Measurements from ENCODE around the gene CRKL. TPM values are rescaled to one million over a fixed set of nuclear protein-coding genes. Genes with fewer than 3 reads are reported as not detected.

The CRKL gene
- total RNA-seq, 1 donor from 2014 or later: 59.1 TPM

- peaks cover 6% of the 10 kb centered on the region for H3K36me3 Mint-ChIP-seq (ENCODE audit: low read depth, unreplicated experiment)
- no peaks in the 10 kb centered on the region for H3K9me3 Mint-ChIP-seq (ENCODE audit: unreplicated experiment)
- H3K27me3 Mint-ChIP-seq (ENCODE audit: unreplicated experiment): peaks cover 2% of the 10 kb centered on the region
- H3K4me1 Mint-ChIP-seq (ENCODE audit: unreplicated experiment): no peaks in the 10 kb centered on the region
- H3K27ac Mint-ChIP-seq (ENCODE audit: unreplicated experiment): no peak overlapping the region
- no peak for DNase-seq (ENCODE audit: low spot score)
- no peak overlapping the region for H3K4me3 Mint-ChIP-seq (ENCODE audit: unreplicated experiment)
- TF ChIP-seq CTCF (IDR thresholded peaks at IDR 0.05; ENCODE audit: unreplicated experiment): no peak
Measured at GRCh38 chr22:20875296-20875695, 41.9 kb upstream of the CRKL start.

- H3K27ac Mint-ChIP-seq (ENCODE audit: unreplicated experiment): no peak overlapping the region
- no peak overlapping the region for H3K4me3 Mint-ChIP-seq (ENCODE audit: unreplicated experiment)
- no peak for DNase-seq (ENCODE audit: low spot score)
- no peaks in the 10 kb centered on the region for H3K9me3 Mint-ChIP-seq (ENCODE audit: unreplicated experiment)
- H3K27me3 Mint-ChIP-seq (ENCODE audit: unreplicated experiment): peaks cover 2% of the 10 kb centered on the region
- H3K4me1 Mint-ChIP-seq (ENCODE audit: unreplicated experiment): no peaks in the 10 kb centered on the region
- TF ChIP-seq CTCF (IDR thresholded peaks at IDR 0.05; ENCODE audit: unreplicated experiment): no peak
- peaks cover 6% of the 10 kb centered on the region for H3K36me3 Mint-ChIP-seq (ENCODE audit: low read depth, unreplicated experiment)
Measured at GRCh38 chr22:20877715-20878114, 39.5 kb upstream of the CRKL start.

- Mint-ChIP-seq H3K36me3 (ENCODE audit: low read depth, unreplicated experiment) (peaks cover 10% of the 10 kb centered on the region), H3K4me1 (ENCODE audit: unreplicated experiment) (no peaks in the 10 kb centered on the region), H3K9me3 (ENCODE audit: unreplicated experiment) (no peaks in the 10 kb centered on the region), H3K4me3 (ENCODE audit: unreplicated experiment) (no peak overlapping the region), H3K27ac (ENCODE audit: unreplicated experiment) (no peak overlapping the region), H3K27me3 (ENCODE audit: unreplicated experiment) (no peaks in the 10 kb centered on the region)
- no peak for TF ChIP-seq CTCF (IDR thresholded peaks at IDR 0.05; ENCODE audit: unreplicated experiment)
- no peak for DNase-seq (ENCODE audit: low spot score)
Measured at GRCh38 chr22:20881231-20881630, 36.0 kb upstream of the CRKL start.

- no peak for TF ChIP-seq CTCF (IDR thresholded peaks at IDR 0.05; ENCODE audit: unreplicated experiment)
- H3K27ac Mint-ChIP-seq (ENCODE audit: unreplicated experiment): no peak overlapping the region
Measured at GRCh38 chr22:20881869-20882815, 35.1 kb upstream of the CRKL start.

GRCh38 chr22:20882855-20883254 is 34.4 kb upstream of the CRKL start:
- no peak overlapping the region for H3K4me3 Mint-ChIP-seq (ENCODE audit: unreplicated experiment)
- no peak for TF ChIP-seq CTCF (IDR thresholded peaks at IDR 0.05; ENCODE audit: unreplicated experiment)

More at GRCh38 chr22:20881869-20882815, 35.1 kb upstream of the CRKL start:
- Mint-ChIP-seq H3K4me3 (ENCODE audit: unreplicated experiment) (no peak overlapping the region), H3K9me3 (ENCODE audit: unreplicated experiment) (no peaks in the 10 kb centered on the region), H3K27me3 (ENCODE audit: unreplicated experiment) (no peaks in the 10 kb centered on the region), H3K4me1 (ENCODE audit: unreplicated experiment) (no peaks in the 10 kb centered on the region), H3K36me3 (ENCODE audit: low read depth, unreplicated experiment) (peaks cover 11% of the 10 kb centered on the region)
- DNase-seq (ENCODE audit: low spot score): no peak

More at GRCh38 chr22:20882855-20883254, 34.4 kb upstream of the CRKL start:
- H3K36me3 Mint-ChIP-seq (ENCODE audit: low read depth, unreplicated experiment): peaks cover 16% of the 10 kb centered on the region
- no peaks in the 10 kb centered on the region for H3K9me3 Mint-ChIP-seq (ENCODE audit: unreplicated experiment)
- H3K27me3 Mint-ChIP-seq (ENCODE audit: unreplicated experiment): no peaks in the 10 kb centered on the region
- no peaks in the 10 kb centered on the region for H3K4me1 Mint-ChIP-seq (ENCODE audit: unreplicated experiment)
- no peak overlapping the region for H3K27ac Mint-ChIP-seq (ENCODE audit: unreplicated experiment)
- no peak for DNase-seq (ENCODE audit: low spot score)

Measured in endothelial cell (in vitro differentiated cells).